Neural cell (in vitro differentiated cells): ENCODE measurements around the gene RABGAP1L.

Experiments used
- CTCF ChIP-seq: fragments of 450-650 bp; IDR thresholded peaks from 2 replicates; pipeline ENCODE4 v1.5.1; 2014; ENCODE audit warnings: antibody characterized with exemption, mild to moderate bottlenecking, moderate library complexity; ENCODE audit not compliant: poor library complexity, severe bottlenecking
- EP300 ChIP-seq: fragments of 450-650 bp; conservative IDR thresholded peaks from 2 replicates; pipeline ENCODE4 v1.6.1; 2014; ENCODE audit warnings: antibody characterized with exemption, mild to moderate bottlenecking, moderate library complexity; ENCODE audit not compliant: poor library complexity, severe bottlenecking
- EZH2 ChIP-seq: fragments of 200-600, 300-800 bp; shearing (Covaris generic), sonication (generic); IDR thresholded peaks from 2 replicates; pipeline ENCODE4 v1.6.1; 2014; ENCODE audit warnings: antibody characterized with exemption, low read length, borderline replicate concordance, mild to moderate bottlenecking; ENCODE audit not compliant: insufficient read depth, poor library complexity, severe bottlenecking
- RAD21 ChIP-seq: fragments of 450-650 bp; conservative IDR thresholded peaks from 2 replicates; pipeline ENCODE4 v1.6.1; 2014; ENCODE audit warnings: antibody characterized with exemption, mild to moderate bottlenecking, moderate library complexity
- REST ChIP-seq: IDR thresholded peaks from 2 replicates; pipeline ENCODE4 v1.6.1; 2012; ENCODE audit warnings: borderline replicate concordance

GRCh38 chr1:174686213-174686612 lies 526.9 kb downstream of the RABGAP1L start:
- TF ChIP-seq CTCF (no peak), RAD21 (no peak), EP300 (no peak), EZH2 (no peak), REST (no peak)
